Cerebellar cortex (tissue), 1 donor: ENCODE results near the gene MACO1.
A peak's percentile ranks its signal among the peaks of the same experiment; 100 is the strongest.

Experiments
- DNase-seq: peaks from one replicate; pipeline ENCODE4 v3.0.0-alpha.2; 2015; ENCODE audit warnings: low spot score

The MACO1 gene

DNA sequence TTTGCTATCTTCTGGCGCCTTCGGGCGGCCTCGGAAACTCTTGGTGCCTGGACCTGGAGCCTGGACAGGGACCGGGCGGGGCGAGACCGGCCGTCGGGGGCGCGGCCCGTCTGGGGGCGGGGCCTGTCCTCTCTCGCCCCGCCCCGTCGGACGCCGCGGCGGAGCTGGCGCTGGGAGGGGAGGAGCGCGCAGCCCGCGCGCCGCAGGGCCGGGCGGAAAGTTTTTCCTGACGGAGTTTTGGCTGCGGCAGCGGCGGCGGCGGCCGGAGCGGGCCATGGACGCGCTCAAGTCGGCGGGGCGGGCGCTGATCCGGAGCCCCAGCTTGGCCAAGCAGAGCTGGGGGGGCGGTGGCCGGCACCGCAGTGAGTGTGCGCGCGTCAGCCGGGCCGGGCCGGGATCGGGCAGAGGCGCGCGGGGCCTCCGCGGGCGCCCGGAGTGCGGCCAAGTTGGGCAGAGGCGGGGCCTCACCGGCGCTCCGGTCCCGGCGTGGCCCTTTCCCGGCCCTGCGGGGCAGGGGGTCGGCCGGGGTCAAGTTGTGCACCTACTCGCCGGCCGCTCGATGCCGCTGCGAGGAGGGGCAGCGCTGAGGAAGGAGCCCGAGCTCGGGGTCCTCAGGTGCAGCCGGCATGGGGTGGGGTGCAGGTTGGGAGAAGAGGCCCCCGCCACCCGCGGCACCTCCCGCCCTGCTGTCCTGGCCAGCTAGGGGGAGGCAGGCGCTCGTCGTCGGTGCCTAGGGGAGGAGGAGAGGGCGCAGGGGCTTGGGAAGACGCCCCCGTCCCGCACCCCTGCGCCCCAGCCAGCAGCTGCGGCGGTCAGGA, 112.9 kb downstream of the MACO1 start, which contains the start of gene LDLRAP1:
Gene LDLRAP1, plus strand, starts transcription at position 182 of the 818 bp plus-strand sequence. Its CDS starts 93 bp downstream, at position 275.
- peak; percentile 78 for DNase-seq

DNA sequence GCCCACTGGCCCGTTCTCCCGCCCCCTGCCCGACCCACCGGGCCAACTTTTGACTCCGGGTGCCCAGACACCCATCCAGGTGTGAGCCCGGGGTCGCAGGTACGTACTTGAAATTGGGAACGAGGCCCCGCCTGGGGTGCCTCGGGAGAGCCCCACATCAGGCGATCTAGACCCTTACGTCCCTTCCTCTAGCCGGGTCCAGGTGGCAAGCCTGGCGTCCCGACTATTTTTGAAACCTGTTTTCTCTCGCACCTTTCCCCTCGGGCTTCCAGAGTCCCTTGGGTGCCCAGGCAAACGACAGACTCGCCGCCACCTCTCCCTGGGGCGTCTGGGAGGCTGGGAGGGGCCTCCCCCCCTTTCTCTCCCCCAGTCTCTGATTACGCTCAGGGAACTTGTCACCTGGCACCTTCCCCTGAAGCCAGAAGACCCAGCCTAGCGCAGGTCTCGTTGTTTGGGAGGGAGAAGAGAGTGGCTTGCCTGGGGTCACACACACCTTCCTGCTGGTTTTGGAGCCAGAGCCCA, 113.6 kb downstream of the MACO1 start:
- no peak for DNase-seq

DNA sequence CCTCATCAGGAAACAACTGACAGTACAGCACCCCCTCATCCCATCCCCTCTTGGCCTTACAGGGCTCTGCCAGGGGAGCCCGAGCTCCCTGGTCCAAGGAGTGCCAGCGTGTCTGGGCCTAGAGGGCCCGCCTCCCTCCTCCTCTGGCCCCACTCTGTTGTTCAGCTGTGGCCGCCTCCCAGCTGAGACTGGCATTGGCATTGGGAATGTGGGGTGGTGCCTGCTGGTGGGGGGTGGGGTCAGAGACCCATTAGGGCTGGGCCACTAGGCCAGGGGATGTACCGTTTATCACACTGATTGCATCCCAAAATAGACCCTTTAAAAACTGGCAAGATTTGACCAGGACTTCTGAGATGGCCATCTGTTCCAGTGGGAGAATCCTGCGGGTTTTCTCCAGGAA, 114.1 kb downstream of the MACO1 start:
- DNase-seq, result peak; percentile 53

DNA sequence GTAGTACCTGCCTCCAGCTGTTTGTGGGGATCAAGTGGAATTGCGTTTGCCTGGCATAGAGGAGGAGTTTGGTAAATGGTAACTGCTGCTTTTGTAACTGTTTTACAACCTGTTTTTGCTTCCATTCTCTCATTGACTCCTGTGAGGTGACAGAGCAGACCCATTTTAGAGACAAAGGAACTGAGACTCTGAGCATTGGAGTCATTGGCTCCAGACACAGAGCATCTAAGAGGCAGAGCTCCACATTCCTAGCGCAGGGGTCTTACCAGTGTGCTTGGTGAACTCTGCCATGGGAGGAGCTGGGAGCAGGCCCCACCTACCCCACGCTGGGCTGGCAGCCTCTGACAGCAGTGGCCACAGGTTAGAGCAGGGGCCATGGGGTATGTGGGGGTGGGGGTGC, 115.1 kb downstream of the MACO1 start:
- no peak for DNase-seq

DNA sequence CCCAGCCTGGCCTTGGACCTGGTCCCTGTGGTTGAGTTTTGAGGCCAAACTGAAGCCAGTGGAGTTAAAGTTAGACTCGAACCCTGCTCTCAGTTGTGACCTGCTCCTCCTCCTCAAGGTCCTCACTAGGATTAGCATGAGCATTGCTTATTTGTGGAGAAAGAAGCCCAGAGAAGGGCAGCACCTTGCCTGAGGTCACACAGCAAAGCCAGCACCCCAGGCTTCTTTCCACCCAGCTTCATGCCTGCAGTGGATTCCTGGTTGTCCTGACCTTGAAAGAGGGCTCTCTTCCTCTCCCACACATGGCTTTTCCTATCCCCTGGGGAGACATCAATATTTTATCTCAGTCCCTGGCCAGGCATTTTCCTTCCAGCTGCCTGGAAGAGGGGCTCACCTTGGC, 115.5 kb downstream of the MACO1 start:
- no peak for DNase-seq

DNA sequence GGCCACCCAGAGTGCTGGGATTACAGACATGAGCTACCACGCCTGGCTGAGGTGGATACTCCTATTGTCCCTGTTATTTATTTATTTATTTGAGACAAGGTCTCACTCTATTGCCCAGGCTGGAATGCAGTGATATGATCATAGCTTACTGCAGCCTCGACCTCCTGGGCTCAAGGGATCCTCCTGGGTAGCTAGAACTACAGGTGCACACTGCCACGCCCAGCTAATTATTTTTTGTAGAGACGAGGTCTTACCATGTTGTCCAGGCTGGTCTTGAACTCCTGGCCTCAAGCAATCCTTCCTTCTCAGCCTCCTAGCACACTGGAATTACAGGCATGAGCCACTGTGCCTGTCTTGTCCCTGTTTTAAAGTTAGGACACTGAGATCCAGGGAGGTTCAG, 117.9 kb downstream of the MACO1 start:
- DNase-seq, result no peak

DNA sequence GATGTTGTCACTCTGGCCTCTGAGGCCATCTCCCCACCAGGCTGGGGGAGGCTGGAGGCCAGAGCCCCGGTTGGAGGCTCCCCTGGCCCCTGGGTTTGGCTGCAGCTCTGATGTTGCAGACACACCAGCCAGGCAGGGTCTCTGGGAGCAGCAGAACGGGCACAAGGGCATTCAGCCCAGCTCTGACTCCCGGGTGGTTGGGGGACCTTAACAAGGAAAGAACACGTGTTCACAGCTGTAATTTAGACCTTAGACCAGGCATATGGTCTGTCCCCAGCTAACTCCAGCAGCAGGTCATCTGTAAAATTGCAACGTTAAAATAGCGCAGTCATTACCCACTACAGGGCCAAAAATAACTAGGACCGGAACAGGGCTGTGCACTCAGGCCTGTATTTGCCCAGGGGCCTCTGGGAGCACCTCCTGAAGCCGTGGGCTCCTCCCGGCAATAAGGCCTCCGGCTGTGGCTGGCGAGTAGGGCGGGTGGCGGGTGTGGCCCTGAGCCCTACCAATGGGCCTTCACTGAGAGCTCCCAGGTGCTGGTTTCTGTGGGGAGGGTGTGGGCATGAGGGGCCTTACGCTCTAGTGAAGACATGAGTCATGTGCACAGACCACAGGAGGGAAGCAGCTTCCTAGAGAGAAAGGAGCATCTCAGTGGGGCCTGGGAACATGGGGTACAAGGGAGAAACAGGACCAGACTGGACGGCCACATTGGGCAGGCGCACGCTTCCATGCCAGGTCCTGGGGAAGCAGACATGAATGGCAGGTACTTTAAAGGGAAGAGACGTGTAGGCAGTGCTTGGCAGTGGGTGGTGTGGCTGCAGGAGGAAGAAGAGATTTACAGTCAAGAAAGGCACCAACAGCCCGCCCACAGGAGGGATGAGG, 118.8 kb downstream of the MACO1 start:
- no peak for DNase-seq
